ENCODE results near the gene AMZ2.
"Not testable (repeated sequence)": the region's sequence is repeated elsewhere in the genome, so short reads cannot be mapped to it uniquely, and the experiment has no call there.

Gene AMZ2

DNA sequence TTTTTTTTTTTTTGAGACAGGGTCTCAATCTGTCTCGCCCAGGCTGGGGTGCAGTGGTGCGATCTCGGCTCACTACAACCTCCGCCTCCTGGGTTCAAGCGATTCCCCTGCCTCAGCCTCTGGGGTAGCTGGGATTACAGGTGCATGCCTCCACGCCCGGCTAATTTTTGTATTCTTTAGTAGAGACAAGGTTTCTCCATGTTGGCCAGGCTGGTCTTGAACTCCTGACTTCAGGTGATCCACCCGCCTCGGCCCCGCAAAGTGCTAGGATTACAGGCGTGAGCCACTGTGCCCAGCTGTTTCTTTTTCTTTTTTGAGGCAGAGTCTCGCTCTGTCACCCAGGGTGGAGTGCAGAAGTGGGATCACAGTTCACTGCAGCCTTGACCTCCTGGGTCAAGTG lies 27.1 kb upstream of the AMZ2 start:
- DNase-seq (ENCODE audit: low read depth in 2 of 2): not testable (repeated sequence)

DNA sequence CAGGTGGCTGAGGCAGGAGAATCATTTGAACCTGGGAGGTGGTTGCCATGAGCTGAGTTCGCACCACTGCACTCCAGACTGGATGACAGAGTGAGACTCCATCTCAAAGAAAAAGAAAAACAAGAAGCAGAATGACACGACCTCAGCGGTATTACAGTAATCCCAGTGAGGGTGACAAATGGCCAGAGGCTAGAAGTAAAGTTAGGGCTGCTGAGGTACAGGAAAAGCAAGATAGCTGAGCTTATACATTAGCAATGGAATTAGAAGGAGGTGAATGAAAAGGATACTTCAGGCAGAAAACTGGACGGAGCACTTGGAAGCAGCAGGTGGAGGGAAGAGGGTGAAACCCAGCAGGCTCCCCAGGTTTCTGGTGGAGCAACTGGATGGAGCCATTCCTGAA lies 26.1 kb upstream of the AMZ2 start:
- DNase-seq (ENCODE audit: low read depth in 2 of 2): no peak

DNA sequence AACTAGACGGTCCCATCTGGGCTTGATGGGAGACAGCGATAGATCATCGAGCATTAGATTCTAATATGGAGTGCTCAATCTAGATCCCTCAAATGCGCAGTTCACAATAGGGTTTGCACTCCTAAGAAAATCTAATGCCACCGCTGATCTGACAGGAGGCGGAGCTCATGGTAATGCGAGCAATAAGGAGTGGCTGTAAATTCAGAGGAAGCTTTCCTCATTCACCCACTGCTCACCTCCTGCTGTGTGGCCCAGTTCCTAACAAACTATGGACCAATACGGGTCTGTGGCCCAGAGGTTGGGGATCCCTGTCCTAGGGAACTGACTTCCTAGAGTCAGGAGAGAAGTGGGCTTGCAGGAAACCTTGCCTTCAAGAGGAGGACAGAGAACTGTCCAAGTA lies 25.2 kb upstream of the AMZ2 start:
- DNase-seq (ENCODE audit: low read depth in 2 of 2): no peak

DNA sequence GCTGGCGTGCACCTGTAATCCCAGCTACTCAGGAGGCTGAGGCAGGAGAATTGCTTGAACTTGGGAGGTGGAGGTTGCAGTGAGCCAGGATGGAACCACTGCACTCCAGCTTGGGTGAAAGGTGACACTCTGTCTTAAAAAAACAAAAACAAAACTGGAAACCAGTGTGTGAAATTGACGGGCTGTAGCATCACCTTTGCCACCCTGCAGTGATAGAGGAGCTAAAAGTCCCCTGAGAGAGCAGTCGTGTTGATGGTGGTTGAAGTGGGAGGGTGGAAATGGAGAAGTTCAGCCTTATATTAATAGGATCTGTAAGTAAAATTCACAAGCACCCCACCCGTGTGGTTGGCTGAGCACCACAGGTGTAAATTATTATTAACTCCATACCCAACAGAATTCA lies 22.8 kb upstream of the AMZ2 start:
- DNase-seq (ENCODE audit: low read depth in 2 of 2): not testable (repeated sequence)

DNA sequence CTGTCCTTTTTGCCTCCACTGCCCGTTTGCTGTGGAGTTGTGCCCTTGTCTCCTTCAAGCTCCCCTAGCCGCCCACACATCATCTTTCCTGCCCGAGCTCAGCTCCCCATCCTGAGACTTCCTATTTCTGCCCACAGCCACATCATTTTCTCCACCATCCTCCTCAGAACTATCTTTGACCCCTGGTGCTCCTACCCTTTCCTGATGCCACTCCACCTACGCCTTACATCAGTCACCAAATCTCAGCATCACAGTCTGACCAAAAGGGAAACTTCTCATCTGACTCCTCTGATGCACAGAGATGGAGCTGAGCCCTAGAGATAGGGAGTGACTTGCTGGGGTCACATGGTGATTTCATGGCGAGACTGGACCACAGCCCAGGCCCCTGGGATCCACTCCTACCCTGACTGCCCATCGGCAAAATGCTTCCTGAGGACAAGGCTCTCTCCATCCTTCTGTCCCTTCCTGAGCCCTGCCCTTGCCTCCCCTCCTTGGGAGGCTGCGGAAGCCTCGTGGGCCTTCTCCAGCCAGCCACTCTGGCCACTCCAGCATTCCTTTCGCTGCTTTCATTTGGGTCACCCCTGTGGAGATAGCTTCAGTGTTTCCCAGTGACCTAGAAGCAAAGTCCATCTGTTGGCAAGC lies 19.7 kb upstream of the AMZ2 start:
- DNase-seq (ENCODE audit: low read depth in 2 of 2): not testable (repeated sequence)

DNA sequence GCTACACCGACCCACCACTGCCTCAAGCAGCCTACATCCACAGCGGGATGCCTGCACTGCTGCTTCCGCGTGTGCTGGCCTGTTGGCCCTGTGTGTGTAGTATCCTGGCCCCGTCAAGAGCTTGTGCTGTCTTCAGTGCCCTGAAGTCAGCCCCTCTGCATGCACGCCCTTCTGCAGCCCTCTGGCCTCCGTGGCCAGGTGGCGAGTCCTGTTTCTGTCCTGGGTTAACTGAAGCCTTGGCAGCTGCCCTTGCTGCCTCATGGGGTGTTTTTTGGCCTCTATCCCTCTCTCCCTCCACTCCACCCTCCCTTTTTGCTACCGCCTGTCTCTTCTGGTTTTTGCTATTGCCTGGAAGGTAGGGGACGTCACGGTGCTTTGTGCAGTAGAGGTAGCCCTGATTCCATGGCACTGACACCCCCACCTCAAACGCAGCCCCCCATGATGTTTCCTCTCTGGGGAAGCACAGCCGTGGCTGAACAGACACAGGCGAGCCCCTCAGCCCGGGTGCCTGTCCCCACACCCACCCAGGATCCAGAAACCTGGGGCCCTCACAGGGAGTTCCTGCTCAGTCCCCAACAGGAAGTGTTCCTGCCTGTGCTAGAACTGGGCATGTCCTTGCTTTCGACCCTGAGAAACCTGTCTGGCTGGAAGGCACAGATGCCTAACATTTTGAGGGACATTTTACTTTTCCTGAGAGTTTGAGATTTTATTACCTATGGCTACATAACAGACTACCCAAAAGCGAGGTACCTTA lies 18.8 kb upstream of the AMZ2 start:
- no peak for DNase-seq (ENCODE audit: low read depth in 2 of 2)

DNA sequence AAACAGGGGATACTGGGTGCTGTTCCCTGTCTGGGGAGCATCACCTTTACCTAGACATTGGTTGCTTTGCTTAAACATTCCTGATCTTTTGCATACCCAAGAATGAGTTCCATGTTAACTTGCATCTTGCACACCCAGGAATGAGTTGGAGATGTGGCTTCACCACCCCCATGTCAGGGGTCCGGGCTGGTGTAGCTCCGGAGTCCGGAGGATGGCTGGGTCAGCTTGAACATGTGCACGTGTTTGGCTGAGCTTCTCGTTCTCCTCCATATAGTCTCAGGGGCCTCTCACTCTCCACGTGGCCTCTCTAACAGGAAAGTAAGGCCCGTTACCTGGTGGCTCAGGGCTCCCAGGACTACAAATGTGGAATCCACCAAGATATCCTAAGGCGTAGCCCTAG lies 18.2 kb upstream of the AMZ2 start:
- no peak for DNase-seq (ENCODE audit: low read depth in 2 of 2)

DNA sequence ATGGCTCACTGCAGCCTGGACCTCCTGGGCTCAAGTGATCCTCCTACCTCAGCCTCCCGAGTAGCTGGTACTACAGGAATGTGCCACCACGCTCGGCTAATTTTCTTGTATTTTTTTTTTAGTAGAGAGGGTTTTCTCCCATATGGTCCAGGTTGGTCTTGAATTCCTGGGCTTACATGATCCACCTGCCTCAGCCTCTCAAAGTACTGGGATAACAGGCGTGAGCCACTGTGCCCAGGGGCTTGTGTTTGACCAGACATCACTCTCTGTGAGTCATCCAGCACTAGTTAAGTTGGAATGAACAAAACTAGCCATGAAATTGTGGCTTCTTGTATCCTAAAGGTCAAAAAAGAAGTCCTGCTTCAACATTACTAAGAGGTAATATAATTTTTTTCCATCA lies 16.7 kb upstream of the AMZ2 start:
- not testable (repeated sequence) for DNase-seq (ENCODE audit: low read depth in 2 of 2)

DNA sequence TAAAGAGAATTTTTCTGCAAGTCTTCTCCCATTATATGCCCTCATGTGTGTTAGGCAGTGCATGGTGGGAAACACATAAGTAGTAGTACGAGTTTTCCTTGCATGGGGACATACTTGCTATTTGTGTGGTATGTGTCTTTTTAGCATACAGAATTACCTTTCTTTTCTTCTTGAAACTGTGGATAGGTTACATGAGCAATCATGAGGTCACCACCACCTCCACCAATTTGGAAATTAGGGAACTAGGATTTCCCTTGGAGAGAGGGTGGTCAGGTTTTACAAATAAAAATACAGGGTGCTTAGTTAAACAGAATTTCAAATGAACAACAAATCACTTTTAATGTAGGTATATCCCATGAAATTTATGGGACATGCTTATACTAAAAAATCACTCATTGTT lies 16.3 kb upstream of the AMZ2 start:
- no peak for DNase-seq (ENCODE audit: low read depth in 2 of 2)

DNA sequence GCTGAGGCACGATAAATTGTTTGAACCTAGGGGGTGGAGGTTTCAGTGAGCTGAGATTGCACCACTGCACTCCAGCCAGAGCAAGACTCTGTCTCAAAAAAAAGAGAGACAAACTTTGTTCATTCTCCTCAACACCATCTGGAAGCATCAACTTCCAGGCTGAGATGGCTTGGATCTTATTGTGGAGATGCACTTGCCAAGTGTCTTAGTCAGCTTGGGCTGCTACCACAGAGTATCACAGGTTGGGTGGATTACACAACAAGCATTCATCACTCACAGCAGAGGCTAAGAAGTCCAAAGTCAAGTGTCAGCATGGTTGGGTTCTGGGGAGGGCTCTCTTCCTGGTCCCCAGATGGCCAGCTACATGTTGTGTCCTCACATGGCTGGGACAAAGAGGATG lies 15.1 kb upstream of the AMZ2 start:
- not testable (repeated sequence) for DNase-seq (ENCODE audit: low read depth in 2 of 2)

DNA sequence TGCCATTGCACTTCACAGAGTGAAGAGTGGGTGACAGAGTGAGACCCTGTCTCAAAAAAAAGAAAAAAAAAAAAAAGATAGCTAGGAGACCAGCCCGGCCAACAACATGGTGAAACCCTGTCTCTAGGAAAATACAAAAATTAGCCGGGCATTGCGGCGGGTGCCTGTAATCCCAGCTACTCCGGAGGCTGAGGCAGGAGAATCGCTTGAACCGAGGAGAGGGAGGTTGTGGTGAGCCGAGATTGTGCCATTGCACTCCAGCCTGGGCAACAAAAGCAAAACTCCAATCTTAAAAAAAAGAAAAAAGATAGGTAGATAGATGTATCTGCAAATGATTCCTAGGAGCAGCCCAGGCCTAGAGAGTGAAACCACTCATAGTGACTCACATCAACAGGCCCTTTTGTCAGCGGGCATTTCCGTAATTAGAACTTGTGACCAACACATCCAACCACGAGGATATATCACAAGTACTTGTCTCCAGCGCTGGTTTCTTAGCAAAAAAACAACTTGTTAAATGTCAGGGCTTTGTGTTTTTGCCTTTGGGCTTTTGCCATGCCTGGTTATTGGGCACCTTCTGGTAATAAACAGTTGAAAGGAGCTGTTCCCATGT lies 13.0 kb upstream of the AMZ2 start:
- DNase-seq (ENCODE audit: low read depth in 2 of 2): not testable (repeated sequence)

DNA sequence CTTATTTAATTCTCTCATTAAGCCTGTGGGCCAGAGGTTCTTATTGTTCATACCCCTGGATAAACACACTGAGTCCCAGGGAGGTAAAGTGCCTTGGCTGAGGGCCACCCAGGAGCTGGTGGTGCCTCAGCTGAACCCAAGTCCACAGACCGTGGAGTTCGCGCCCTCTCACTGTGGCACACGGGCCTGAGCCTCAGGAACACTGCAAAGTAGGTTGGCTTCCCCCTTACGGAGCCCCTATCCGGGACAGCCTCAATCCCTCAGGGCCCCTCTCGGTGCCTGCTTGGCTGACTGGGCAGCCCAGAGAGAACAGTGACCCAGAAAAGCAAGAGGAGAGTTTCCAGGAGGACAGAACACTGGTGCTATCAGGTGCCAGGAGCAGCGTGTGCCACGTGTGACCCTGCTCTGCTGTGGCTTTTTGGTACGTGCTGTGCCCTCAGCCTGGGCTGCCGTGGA lies 12.5 kb upstream of the AMZ2 start:
- DNase-seq (ENCODE audit: low read depth in 2 of 2): not testable (repeated sequence)

DNA sequence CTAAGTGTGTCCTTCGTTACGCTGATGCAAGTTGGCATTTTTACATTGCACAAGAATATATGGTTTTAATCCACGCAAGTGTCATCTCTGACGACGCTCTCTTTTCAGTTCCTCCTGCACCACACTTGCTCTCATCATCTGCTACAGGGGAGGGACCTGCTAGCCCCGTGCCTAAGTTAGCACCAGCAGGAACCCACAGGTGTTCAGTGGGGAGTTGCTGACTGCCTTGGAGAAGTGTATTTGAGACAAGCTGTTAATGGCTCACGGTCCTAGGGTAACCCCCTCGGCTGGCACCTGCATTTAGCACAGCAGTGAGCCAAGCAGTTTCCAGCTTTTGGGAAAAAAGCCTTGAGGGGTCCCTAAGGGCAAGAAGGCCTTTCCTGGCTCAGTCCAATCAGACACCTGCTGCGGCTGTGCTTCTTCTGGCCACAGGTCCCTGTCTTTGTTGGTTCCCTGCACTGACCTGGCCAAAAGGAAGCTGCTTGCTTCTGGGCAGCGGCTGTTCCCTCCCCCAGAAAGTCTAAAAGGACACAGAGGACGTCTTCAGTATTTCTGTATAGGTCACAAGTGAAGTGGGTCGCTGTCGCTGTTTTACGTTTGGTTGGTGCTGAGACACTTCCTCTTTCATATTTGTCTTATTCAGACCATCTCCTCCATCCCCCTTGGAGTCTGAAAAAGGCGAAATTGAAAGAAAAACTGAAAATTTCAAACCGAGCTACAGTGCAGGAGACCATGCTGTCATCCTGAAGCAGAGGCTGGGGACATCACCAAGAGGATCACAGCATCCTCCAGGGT lies 10.3 kb upstream of the AMZ2 start:
- DNase-seq (ENCODE audit: low read depth in 2 of 2): not testable (repeated sequence)

DNA sequence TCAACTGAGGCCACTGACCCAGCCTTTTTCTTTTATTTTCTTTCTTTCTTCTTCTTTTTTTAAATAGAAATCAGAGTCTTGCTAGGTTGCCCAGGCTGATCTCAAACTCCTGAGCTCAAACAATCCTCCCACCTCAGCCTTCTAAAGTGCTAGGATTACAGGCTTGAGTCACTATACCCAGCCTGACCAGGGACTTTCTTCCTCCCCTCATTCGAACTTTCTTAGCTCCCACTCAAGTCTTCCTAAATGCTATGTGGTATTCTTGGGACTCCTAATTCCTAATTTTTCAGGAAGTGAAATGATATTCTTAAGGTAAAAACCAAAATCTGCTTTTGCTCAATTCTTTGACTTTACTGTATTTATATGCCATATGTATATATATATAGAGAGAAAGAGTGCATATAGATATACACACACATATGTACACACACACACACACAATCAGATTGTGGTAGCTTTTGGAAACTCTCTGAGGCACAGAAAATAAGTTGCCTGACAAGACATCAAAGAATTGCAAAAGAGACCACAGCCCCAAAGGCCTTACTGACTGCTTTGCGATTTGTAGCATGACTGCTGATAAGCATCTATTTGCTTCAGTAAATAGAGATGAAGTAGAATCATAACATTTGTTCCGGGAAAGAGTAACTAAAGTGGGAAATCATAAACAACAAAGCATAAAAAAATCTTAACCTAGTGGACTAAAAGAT lies 9.5 kb upstream of the AMZ2 start:
- no peak for DNase-seq (ENCODE audit: low read depth in 2 of 2)

DNA sequence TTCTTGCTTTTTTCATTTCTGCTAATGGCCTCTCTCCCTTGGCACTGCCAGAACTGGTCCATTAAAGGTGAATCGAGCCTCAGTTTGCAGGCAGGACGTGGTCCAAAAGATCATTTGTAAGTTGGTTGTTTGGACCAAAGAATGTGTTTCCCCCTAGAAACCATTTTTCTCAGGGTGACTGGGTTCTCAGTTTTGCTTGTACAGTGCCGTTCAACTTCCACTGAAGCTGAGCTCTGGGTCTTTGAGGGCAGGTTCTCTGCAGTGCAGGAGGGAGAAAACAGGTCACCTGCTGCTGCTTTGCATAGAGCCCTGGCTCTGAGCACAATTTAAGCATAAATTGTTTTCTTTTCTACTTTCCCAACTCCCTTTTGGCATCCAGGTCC lies 9.0 kb upstream of the AMZ2 start:
- DNase-seq (ENCODE audit: low read depth in 2 of 2): no peak

DNA sequence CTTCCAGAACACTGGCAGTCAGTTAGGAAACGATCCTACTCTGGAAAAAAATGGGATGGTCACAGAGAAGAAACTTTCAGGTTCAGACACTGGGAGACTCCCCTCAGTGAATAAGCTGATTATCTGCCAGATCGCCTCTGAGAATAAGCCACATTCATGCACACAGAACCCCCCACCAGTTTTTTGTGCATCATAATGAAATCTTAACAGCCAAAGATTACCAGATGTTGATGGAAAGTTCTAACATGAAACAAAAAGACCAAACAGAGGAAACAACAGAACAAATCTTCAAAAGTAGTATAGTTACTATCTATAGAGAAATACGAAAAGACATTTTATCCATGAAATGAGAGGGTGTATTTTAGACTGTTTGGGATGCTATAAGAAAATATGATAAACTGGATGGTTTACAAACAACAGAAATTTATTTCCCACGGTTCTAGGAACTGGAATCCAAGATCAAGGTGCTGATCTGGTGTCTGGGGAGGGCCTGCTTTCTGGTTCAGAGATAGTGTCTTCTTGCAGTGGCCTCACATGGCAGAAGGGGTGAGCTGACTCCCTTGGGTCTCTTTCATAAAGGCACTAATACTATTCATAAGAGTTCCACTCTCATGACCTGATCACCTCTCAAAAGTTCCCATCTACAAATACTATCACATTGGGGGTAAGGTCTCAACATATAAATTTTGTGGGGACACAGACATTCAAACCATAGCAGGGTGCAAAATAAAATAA lies 8.0 kb upstream of the AMZ2 start:
- no peak for DNase-seq (ENCODE audit: low read depth in 2 of 2)

DNA sequence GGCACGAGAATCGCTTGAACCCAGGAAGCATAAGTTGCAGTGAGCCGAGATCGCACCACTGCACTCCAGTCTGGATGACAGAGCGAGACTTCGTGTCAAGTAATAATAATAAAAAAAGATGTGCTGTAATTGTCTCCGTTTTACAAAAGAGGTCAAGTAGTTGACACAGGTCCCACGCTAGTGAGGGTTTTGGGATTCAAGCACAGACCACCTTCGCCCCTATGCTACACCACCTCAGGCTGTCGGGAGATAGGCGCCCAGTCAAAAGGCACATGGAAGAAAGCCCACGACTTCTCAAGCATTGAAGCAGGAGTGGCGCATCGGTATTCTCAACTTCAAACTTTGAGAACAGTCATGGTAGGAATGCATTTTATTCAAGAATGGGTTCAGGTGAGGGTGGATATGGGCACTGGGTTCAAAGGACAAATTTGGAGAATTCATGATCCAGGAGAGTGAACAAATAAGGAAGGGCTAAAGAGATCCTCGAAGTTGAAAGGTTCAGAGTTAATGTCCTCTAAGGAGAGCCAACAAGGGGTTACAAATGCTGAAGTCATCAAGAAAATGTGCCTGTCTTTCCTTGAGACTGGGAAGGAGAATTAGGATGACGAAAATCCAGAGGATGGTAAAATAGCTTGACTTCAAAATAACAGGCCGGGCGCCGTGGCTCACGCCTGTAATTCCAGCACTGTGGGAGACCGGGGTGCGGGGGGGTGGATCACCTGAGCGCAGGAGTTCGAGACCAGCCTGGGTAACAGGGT lies 1.4 kb upstream of the AMZ2 start:
- no peak for DNase-seq (ENCODE audit: low read depth in 2 of 2)

DNA sequence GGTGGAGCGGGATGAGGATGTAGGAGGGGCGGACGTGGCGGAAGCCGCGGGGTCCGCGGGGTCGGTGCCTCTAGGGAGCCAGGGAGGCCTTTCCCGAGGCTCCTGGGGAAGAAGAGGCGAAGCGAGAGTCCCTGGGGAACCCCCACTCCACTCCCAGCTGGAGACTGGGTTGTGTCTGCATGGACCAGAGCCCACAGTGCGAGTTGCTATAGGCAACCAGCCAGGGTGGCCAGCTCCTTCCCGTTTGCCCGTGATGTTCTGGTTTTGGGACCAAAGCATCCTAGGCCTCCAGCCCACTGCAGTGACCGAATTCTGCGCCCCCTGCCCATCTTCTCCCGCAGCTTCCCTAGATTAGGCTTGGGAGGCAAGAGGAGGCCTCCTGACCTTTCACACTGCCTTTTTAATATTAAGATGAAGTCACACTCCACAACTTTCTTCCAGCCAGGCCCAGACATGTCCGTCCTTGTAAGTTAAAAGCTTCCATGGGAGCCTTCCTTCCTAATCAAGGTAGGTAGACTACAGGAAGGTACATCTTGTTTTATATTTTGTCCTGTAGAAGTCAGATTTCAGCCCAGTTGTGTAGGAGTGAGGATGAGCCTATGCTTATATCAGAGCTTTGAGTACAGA lies 469 bp downstream of the AMZ2 start:
- no peak for DNase-seq (ENCODE audit: low read depth in 2 of 2)

DNA sequence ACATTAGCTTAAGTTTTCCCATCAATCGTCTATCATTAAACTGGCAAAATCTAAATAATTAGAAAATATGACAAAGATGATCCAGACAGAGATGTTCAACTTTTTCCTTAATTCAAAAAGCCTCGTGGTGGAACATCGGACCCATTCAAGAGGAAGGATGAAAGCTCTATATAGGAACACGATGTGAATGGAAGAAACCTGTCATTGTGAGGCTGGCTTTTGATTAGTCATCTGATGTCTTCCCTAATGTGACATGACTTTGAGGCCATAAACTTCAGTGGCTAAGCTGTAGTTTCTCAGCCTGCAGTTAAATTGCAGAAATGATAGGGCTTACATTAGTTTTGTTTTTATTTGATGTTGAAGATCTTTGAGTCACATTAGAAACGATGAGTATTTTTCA lies 1.0 kb downstream of the AMZ2 start:
- DNase-seq (ENCODE audit: low read depth in 2 of 2): no peak

DNA sequence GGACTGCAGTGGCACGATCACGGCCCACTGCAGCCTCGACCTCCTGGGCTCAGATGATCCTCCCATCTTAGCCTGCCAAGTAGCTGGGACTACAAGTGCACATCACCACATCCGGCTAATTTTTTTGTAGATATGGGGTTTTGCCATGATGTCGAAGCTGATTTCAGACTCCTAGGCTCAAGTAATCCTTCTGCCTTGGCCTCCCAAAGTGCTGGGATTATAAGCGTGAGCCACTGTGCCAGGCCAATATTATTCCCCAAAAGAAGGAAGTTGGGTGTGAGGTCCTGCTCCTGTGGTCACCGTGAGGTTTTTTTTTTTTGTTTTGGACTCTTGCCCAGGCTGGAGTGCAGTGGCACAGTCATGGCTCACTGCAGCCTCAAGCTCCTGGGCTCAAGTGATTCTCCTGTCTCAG lies 1.5 kb downstream of the AMZ2 start:
- DNase-seq (ENCODE audit: low read depth in 2 of 2): no peak
